GM12872 (cell line): ENCODE data around the gene DECR2.

Source experiments
- CTCF ChIP-seq: IDR thresholded peaks from 3 replicates; pipeline ENCODE4 v1.5.1; 2011; ENCODE audit warnings: low read depth, mild to moderate bottlenecking, low read length, moderate library complexity; ENCODE audit not compliant: insufficient read depth

Gene DECR2

GRCh38 chr16:359067-359763 is 42.5 kb upstream of the DECR2 start:
- TF ChIP-seq CTCF = no peak

- TF ChIP-seq CTCF = no peak
These were observed 41.6 kb upstream of the DECR2 start for GRCh38 chr16:359871-360697.

GRCh38 chr16:360698-361336 is 40.9 kb upstream of the DECR2 start:
- no peak for TF ChIP-seq CTCF

GRCh38 chr16:361341-361871 is 40.3 kb upstream of the DECR2 start:
- no peak for TF ChIP-seq CTCF

- peak; percentile 94 for TF ChIP-seq CTCF
These were observed 39.6 kb upstream of the DECR2 start for GRCh38 chr16:361872-362701.

GRCh38 chr16:363110-363765 is 38.4 kb upstream of the DECR2 start:
- no peak for TF ChIP-seq CTCF
